ENCODE data around the gene APBB2.

APBB2 gene

DNA sequence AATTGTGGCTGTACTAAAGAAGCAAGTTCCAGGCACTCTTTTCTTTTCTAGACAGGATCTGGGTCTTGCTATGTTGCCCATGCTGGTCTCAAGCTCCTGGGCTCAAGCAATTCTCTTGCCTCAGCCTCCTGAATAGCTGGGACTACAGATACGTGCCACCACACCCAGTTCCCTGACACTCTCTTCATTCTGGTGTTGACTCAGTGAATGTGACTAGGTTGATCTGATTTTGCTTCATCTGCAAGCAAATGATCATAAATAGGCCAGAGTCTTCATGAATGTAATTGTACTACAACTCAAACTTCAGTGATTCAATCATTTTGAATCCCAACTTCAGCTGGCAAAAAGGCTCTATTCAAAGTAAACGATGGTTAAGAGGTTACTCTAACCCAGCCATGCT lies 78.5 kb downstream of the APBB2 start:
- DNase-seq (ENCODE audit: low read depth in 2 of 2): no peak

DNA sequence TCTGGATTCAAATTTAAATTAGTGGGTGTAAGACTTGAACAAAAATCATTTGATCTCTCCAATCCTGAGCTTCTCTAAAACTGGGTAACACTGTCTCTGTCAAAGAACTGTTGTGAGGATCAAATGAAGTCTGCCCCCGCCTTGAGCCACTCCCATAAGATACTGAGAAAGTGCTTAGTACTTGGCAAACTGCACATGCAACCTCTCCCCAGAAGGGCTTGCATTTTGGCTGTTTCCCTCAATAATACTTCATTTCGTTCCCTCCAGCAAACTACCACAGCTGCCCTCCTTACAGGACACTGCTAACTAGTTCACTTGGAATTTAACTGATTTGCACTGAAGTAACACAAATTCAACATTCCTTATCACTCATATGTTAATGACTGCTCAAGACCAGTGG lies 79.8 kb downstream of the APBB2 start:
- no peak for DNase-seq (ENCODE audit: low read depth in 2 of 2)

DNA sequence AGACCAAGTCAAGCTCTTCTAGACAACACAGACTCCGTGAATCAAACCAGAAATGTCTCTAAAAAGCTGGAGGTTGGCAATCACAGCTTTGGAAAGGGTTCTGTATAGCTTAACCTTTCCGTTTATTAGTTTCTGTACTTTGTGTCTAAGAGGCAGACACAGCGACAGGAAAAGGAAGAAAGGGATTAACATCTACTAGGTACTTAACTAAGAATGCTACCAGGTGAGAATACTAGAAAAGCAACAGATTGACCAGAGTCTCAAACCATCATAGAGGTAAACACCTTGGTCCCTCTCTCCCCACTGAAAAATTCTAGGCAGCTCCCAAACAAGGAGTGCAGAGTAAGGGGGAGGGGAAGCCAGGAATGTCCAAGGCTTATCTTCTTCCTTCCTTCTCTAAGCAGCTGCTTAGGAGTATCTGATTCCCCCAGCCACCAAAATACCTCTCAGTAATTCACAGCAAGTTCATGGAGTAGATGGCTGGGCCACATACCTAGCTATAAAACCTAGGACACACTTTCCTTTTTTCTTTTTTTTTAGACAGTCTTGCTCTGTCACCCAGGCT lies 80.8 kb downstream of the APBB2 start:
- no peak for DNase-seq (ENCODE audit: low read depth in 2 of 2)

DNA sequence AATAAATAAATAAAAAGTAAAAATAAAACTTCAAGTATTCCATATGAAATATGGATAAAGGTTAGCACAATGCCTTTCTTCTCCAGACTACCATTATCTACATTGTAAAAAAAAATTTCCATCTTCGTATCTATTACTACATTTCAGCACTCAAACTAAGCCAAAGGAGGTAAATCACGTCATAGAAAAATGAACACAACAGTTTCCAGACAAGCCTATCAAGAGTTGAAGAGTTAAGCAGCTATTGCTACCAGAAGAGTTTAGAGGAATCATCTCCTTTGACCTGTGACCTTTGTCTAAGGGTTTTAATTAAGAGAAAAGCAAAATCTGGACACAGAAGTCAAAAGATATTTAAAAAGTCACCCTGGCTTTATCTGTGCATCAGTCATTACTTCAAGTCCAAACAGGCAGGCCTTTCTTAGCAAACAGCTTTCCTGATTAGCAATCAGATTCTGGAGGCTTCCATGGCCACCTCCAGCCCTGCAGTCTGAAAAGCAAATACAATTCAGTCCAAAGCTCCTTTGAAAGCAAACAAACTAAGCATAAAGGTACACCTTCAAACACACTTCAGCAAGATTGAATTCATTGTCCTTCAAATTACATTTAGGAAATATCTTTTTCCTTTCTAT lies 82.2 kb downstream of the APBB2 start:
- DNase-seq (ENCODE audit: low read depth in 2 of 2): no peak

DNA sequence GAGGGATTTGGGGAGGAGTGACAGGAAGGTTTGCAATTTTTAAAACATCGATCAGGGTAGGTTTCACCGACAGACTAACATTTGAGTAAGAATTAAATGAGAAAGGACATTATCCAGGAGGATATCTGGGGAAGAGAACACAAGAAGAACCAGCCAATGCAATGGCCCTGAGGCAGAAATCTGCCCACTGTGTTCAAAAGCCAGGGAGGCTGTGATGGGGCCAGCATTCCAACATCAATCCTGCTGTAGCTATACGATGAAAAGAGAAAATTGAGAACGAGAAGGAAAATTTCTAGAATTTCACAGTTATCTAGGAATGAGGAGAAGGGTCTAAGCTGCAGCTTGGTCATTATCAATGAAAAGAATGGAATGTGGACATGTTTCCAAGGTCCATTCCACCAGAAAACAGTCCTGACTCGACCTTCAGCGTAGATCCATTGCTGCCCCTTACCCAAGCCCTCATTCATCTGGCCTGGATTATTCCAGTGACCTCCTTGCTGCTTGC lies 84.4 kb downstream of the APBB2 start:
- DNase-seq (ENCODE audit: low read depth in 2 of 2): no peak

DNA sequence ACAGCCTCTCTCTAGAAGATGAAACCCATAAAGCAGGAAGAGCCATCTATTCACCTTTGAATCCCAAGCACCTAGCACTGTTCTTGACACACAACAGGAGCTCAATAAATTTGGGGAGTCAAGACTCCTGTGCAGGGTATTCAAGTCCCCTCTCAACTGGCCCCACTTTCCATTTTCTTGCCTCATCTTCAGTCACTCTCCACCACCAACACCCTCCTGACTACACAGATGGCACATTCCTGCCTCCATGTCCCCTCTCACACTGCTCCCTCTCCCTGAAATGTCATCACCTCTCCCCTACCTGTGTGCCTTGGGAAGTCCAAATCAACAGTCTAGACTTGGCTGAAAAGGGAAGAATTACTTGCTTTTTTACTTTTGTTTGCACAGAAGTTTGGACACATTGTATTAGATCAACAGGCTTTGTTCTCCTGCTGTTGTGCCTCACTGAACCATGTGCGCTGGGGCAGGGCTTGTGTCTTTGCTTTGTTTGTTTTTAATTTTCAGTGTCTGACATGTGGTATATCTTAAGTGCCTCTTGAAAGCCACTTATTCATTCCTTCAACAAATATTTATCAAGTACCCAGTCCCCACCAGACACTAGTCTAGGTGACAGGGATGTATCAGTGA lies 85.1 kb downstream of the APBB2 start:
- no peak for DNase-seq (ENCODE audit: low read depth in 2 of 2)

DNA sequence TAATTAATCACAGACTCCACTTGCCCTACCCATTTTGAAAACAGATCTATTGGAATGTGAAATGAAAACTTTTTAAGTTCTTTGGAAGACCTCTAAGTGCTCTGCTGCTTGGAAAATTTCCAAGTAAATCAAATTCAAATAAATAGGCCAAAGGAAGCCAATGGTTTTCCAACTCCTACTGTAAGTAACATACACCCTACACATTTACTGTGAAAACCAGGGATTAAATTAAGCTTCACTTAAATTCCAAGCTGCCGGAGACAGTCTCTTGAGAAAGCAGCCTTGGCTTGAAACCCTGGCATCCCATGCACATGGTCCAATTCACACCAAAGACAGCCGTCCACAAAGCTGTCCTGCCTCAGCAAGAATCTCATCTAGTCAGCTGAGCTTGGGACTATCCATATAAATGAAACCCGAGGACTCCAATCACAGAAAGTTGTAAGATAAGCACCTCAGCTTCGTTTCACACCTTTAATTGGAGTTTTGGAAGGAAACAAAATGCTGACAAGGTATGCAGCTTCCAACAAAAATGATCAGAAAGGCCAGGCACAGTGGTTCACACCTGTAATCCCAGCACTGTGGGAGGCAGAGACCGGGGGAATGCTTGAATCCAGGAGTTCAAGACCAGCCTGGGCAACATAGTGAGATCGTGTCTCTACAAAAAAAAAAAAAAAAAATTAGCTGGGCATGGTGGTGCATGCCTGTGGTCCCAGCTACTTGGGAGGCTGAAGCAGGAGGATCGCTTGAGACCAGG lies 88.6 kb downstream of the APBB2 start:
- no peak for DNase-seq (ENCODE audit: low read depth in 2 of 2)

DNA sequence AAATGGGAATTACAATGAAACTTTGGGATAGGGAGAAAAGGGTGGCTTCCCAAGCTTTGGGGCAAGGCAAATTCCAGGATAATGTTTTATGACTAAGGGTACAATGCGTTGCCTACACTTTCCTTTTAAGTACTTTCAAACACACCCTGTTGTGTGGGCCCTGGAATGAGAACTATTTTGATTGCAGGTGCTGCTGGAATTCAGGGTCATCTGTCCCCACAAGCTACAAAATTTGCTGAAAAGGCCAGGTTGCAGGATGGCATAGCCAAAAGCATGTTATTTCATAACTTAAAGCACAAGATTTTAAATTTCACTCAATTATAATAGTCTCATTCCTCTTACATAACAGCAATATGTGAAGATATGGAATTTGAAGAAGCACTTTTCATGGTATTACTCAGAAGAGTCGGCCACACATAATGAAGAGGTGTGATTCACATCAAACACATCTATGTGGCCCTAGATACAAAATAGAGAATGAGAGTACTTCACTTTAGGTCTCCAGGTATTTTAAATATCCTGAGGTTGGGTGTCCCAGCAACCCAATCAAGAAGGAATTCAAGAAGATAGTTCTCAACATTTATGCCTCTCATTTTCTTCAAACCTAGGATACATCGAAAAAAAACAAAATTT lies 89.3 kb downstream of the APBB2 start:
- DNase-seq (ENCODE audit: low read depth in 2 of 2): no peak

DNA sequence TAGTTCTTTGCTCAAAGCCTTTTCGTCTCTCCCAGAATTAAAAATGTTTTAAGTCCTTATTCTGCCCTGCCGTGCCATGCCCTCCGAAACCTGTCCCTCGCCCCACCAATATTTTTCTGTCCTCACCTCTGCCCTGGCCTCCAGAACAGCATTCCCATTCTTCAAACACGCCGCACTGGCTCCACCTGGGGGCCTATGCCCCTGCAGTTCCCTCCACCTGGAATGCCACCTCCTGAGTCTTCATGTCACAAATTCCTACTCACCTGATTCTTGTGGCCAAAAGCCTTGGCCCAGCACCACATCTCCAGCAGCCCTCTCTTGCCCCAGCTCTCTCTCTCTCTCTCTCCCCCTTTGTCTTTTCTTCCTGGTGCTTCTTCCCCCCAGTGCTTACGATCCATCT lies 91.6 kb downstream of the APBB2 start:
- DNase-seq (ENCODE audit: low read depth in 2 of 2): no peak

DNA sequence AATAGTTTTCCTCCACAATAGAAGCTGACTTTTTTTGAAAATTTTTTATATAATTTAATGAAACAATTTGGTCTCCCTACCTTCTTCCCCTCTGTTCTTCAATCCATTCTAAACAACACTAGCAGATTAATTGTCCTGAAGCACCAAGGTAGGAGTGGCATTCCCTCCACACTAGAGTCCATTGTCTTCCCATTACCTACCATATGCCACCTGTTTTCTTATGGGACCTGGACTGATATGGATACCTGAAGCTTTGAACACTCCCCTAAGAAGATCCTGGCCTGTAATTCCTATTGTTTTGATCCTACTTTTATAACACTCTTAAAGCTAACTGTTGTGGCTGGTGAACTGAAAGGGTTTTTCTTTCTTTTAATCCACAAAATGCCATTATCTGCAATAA lies 92.0 kb downstream of the APBB2 start:
- DNase-seq (ENCODE audit: low read depth in 2 of 2): no peak

DNA sequence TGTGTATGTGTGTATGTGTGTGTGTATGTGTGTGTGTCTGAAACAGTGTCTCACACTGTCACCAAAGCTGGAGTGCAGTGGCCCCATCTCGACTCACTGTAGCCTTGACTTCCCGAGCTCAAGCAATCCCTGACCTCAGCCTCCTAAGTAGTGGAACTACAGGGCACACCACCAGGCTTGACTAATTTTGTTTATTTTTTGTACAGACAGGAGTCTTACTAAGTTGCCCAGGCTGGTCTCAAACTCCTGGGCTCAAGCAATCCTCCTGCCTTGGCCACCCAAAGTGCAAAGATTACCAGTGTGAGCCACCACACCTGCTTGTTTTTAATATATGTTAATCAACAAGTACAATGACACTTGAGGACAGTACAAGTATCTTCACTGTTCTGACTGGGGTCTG lies 92.4 kb downstream of the APBB2 start:
- no peak for DNase-seq (ENCODE audit: low read depth in 2 of 2)

DNA sequence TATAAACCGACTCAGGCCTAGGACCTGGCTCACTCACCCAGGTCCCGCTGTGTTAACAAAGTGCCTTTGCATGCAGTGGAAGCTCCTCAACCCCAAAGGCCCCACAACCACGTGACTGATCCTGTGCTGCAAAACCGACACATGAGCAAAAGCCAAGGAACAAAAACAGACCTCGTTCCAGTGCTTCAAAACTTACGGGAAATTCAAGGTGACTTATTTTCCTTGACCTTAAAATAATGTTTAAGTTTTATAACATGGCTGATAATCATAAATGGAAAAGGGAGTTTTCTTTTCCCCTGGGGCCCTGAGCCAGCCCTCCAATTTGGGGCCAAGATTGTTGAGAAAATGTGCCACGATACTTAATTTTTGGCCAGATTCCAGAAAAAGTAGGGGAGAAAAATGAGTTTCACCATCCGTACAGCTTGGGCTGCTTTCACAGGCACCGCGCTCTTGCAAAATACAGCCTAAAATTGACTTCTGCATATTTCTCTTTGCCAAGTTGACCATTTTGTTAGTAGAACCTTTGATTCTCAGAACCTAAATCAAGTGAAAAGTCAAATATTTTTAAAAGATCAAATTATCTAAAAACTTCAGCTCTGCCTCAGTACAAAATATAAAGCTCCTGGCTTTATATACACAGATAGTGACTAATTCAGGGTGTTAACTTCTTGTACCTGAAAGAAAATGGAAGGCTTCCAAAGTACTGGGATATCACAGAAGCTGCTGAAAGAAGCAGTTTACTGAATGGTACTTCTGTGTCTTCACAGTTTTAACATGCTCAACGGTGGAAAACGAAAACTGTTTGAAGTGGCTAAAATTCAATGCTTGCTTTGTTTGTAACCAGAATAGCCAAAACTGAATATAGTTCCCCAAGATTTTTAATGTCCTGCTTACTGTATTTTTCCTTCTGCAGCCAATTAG lies 93.8 kb downstream of the APBB2 start:
- no peak for DNase-seq (ENCODE audit: low read depth in 2 of 2)

DNA sequence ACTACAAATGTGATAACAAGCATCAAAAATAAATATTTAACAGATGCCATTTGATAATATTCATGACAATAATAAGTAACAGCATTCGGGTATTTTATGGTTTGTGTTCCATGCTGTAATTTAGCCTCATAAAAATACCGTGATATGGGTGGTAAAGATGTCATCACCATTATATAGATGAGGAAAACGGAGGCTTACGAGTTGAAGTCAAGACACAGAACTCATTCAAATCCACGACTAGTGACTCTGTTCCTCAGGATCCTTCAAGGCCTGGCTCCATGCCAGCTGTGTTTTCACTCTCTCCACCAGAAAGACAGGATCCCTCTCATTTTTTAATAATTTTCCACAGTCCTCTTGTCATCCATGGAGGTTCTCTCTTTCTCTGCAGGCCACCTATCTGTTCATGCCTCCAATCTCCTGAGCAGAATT lies 94.5 kb downstream of the APBB2 start:
- DNase-seq (ENCODE audit: low read depth in 2 of 2): no peak

DNA sequence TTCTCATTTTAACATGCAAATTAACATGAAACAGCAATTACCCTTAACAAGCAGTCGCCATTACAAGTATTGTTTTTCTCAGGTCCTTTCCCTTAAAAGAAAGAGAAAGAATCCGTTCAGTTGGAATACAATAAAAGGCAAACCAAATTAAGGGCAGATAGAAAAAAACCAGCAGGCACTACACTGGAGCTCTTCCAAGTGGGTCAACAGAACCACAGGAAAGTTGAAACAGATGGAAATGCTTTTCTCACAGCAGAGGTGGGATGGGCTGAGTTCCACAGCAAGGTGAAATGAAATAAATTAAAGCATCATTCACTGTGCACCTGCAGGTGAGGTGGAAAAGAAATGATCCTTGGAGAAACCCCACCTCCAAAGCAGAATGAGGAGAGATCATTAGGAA lies 102.6 kb downstream of the APBB2 start:
- DNase-seq (ENCODE audit: low read depth in 2 of 2): no peak

DNA sequence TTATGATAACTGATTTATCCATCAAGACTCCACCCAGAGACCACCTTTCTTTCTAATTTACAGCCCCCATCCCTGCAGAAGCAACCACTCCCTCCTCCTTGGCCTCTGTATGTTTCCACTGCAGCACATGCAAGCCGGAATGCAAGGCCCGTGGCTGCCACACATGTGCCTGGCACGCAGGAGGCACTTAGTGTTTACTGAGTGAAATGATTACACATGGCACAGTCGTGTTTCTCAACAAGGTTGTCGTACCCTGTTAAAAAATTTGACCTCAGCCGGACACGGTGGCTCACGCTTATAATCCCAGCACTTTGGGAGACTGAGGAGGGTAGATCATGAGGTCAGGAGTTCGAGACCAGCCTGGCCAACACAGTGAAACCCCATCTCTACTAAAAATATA lies 104.3 kb downstream of the APBB2 start:
- DNase-seq (ENCODE audit: low read depth in 2 of 2): no peak

DNA sequence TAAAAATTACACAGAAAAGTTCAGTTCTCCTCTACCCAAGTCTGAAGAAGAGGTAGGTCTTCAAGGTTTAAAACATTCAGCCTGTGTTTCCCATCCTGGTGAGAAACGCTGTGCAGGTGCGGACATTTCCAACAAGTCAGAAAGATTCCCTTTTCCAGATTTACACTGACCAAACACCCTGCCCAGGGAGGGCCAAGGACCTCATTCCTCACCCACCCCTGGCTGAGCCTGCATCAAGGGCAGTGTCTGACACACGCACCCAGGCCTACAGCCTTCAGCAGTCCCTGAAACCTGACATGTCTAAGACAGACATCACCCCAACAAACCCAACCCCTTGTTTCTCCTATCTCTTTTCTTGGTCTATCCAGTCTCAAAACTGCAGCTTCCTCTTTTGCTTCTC lies 105.9 kb downstream of the APBB2 start:
- no peak for DNase-seq (ENCODE audit: low read depth in 2 of 2)

DNA sequence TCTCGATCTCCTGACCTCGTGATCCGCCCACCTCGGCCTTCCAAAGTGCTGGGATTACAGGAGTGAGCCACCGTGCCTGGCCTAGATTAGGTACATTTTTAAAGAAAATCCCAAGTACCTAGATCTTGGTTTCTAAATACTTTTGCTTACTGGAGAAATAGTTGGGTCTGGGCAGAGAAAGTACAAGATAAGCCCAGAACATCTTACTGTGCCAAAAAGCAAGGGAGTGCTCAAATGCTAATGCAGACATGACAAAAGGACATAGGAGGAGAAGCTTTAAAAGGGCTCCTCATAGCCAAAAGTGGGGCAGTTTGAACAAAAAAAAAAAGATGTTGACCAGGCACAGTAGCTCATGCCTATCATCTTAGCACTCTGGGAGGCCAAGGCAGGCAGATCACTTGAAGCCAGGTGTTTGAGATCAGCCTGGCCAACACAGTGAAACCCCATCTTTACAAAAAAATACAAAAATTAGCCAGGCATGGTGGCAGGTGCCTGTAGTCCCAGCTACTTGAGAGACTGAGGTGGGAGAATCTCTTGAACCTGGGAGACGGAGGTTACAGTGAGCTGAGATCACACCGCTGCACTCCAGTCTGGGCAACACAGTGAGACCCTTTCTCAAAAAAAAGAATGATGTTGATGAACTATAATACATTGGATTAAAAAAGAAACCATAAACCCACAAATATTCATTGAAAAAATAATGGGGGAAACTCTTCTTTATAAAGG lies 107.5 kb downstream of the APBB2 start:
- no peak for DNase-seq (ENCODE audit: low read depth in 2 of 2)

DNA sequence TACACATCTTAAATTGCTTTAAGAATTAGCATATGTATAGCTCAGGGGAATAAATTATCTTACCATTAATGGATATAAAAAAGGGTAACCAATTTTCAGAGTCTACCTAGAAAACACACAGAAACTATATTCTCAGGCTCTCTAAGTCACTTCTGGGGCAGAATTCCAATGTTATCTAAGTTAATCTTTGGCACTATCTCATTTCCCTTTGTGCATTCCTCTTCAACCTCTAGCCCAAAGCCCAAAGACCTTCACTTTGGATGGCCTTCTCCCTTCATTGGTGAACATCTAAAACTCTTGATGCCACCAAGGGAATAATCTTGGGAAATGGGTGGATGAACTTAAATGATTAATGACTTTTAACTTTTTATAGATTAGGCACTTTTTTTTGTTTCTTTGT lies 108.3 kb downstream of the APBB2 start:
- DNase-seq (ENCODE audit: low read depth in 2 of 2): no peak

DNA sequence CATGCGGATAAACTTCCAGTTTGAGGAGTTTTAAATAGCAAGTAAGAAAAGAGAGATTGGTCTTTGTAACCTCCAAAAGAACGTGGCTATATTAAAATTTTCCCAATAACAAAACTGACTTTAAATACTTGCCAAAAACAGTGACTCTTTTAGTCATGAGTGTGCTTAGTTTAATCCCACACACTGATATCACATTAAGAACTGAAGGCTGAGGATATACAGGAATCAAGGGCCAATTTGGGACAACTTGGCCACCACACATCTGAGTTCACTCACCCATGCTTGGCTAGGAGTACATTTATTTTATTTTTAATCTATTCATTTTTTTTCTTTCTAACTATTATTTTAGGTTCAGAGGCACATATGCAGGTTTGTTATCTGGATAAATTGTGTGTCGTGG lies 110.2 kb downstream of the APBB2 start:
- no peak for DNase-seq (ENCODE audit: low read depth in 2 of 2)

DNA sequence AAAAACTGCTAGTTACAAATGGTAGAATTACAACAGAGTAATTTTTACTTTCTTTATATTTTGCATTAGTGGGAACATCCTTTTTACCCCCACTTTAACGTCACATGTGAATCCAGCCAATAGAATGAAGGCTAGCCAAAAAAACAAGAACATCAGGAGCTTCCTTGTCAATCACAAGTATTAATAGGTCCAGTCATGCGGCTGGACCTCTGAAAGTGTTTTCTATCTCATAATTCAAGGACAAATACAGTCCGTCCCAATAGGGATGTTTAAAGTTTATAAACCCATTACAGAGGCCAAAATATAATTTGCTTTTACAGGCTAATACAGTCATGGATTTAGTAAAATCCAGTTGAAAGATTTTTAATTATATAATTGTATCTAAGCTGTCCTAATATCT lies 110.7 kb downstream of the APBB2 start:
- DNase-seq (ENCODE audit: low read depth in 2 of 2): no peak

All from stimulated activated CD8-positive, alpha-beta memory T cell treated with anti-CD3 and anti-CD28 coated beads, Interleukin-15, amount 100 ng/mL, for 4 hours (primary cell).